ENCODE data around the gene SPDYC.
"Not testable (repeated sequence)": the region's sequence is repeated elsewhere in the genome, so short reads cannot be mapped to it uniquely, and the experiment has no call there.

The SPDYC gene

DNA sequence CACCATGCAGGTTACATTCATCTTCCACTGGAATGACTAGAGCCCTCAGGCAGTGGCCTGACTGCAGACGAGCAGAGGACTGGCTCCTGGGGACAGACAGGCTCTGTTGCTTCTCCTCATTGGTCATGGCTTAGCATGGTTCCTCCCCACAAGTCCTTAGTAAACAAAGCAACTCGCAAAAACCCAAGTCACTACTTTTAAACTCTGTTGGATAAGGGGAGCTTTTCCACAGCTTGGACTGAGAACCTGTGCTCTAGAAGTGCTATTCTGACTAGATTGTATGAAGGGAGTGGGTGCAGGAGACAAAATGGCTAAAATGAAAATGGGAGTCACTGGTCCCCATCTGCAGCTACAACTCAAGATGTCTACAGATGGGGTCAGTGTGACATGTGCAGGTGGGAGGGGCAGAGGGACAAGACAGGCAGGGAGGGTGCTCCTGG is 4.6 kb downstream of the SPDYC start:
- not testable (repeated sequence) for DNase-seq

DNA sequence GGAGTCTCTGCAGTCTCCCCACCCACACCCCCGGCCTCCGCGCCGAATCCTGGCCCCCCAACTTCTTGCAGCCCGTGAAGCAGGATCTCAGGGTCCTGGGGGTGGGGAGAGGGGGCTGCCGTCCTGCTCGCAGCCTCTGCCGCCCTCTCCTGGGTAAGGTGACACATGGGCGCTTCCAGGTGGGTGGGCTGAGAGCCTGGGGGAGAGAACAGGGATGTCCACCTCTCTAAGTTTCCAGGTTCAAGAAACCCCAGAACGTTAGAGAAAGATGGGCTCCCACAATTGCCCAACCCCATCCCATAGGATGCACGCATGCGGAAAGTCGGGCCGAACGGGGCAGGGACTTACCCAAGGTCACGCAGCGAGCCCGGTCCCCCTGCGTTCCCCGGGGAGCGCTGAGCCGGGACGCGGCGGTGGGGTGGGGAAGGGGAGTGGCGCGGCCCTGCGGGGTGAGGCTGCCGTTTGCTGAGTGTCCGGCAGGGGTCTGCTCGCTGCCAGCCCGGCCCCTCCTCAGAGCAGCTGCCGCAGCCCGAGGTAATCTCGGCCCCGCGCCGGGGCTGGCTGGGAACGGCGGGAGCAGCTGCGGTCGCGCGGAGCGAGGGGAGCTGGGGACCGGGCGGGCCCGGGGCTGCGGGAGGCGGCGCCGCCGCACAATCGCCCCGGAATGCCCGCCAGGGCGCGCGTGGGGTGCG is 11.0 kb downstream of the SPDYC start:
- DNase-seq: peak; percentile 61

DNA sequence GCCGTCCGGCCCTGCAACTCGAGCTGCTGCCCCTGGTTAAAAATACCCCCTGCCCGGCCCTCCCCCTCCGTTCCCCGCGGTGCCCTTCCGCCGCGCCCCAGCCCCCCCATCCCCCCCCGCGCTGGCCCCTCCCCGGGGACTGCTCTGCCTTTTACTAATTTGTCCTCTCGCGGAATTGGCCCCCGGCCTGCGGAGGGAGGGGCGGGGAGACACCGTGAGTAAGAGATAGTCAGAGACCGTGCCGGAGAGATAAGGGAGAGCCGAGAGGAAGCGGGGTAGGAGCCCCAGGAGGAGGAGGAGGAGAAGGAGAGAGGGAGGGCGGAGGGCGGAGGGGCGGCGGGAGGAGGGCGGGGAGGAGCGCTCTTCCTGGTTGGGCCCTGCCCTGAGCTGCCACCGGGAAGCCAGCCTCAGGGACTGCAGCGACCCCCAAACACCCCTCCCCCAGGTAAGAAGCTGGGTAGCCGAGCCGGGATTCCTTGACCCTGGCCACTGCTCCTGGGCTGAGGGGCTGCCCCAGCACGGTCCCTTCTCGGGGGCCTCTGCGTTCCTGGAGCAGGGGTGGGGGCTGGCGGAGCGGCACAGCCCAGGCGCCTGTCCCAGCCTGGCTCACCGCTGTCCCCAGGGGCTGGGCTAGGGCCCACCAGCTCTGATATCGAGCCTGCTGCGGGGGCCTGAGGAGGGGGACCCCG is 11.7 kb downstream of the SPDYC start, which contains the start of gene CAPN1:
Gene CAPN1 (plus strand): TSS at position 360 of the 689 bp plus-strand sequence. CDS start 774 bp downstream, outside the sequence.
- peak; percentile 88 for DNase-seq

DNA sequence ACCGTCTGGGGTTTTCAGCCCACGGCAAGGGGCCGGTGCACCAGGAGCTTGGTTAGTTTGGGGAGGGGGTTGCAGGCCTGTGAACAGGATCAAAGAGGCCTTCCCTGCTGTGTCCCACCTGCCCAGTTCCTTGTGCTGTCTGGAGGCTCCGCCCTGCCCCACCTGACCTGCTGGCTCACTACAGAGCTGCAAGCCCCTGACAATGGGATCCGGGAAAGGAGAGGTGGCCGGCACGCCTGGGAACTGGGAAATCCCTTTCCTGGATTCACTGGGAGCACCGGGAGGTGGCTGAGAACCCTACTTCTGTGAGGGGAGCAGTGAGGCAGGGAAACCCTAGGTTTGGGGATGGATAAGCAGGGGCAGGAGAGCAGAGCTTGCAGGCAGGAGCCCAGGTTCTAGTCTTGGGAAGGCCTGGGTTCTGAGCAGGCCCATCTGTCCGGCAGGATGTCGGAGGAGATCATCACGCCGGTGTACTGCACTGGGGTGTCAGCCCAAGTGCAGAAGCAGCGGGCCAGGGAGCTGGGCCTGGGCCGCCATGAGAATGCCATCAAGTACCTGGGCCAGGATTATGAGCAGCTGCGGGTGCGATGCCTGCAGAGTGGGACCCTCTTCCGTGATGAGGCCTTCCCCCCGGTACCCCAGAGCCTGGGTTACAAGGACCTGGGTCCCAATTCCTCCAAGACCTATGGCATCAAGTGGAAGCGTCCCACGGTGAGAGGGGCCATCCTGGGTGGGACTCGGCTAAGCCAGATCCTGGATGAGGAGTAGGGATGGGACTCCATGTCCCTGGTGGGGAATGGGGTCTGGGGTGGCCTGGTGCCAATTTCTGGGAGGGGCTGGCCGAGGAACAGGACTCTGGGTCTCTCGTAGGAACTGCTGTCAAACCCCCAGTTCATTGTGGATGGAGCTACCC is 12.5 kb downstream of the SPDYC start:
- peak; percentile 19 for DNase-seq

DNA sequence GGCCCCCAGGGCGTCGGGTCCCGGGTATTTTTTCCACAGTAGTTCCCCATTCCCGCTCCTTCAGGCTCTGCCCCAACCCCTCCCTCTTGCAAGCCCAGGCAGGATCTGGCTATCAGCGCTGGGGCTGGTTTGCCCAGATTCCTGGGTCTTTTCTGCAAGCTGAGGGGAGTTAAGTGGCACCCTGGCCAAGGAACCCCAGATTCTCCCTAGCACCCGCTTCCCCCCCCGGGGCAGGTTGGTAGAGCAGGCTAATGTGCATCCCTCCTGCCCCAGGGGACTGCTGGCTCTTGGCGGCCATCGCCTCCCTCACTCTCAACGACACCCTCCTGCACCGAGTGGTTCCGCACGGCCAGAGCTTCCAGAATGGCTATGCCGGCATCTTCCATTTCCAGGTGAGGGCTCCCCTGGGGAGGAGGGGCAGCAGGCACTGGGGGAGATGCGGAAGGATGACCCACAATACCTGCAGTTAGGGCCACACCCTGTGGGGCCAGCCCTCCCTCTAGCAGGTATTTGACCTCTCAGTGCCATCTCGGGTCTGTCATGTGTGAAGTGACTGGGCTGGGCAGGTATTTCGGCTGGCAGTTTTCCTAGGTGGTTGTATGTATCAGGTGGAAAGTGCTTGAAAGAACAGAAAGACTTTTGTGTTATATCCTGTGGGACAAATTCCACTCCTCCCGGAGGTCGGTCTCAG is 13.3 kb downstream of the SPDYC start:
- DNase-seq: no peak

DNA sequence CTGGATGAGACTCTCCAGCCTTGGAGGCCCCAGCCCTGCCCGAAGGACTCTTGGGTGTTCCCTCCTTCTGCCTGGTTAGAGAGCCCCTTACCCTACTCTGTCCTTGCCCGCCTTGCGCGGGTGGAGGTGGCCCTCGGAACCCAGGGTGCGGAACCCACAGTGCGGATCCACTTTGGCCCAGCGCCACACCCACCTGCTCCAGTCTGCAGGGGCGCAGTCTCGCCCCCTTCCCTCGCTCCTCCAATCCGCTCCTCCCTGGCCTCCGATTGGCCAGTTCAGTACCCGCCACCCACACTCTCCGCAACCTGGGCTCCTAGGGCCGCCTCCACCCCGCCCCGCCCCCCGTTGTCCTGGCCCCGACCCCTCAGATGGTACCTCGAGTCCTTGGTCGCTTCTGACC is 14.1 kb downstream of the SPDYC start:
- no peak for DNase-seq

DNA sequence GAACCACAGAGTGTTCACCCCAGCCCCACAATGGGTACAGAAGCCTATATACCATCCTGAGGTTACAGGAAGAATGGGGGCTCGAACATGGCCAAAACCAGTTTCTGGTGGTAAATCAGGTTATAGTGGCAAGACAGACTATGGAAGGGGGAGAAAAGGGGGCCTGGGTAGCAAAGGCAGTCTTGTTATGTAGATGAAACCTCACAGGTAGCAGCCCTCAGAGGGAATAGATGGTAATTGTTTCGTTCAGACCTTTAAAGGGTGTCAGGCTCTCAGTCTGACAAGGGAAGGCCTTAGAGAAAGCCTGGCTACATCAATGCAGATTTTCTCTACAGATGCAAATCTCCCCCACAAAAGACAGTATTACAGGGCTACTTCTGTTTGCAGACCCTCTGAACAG is 15.1 kb downstream of the SPDYC start:
- DNase-seq: no peak

DNA sequence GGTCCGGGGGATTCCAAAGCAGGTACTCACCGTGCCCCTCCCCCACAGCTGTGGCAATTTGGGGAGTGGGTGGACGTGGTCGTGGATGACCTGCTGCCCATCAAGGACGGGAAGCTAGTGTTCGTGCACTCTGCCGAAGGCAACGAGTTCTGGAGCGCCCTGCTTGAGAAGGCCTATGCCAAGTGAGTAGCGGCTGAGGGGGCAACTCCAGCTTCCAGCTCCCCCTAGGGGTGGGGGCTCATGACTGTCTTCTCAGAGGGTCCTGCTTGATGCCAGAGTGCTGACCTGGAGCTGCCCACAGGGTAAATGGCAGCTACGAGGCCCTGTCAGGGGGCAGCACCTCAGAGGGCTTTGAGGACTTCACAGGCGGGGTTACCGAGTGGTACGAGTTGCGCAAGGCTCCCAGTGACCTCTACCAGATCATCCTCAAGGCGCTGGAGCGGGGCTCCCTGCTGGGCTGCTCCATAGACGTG is 15.9 kb downstream of the SPDYC start:
- no peak for DNase-seq

DNA sequence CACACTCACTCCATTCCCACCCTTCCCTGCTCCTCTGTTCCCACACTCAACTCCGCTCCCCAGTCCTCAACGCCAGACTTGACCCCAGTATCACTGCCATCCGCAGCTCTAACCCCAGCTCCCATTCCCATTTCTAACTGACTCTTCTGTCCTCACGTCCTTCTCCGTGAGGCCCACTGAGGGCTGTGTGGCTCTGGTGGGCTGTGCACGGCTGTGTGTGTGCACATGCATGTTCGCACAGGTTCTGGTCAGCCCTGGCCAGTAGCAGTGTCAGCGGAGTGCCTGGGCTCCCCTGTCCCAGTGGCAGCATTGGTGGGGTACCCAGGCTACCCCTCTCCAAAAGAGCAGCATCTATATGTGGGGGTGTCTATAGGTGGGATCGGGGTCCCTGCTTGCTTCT is 16.7 kb downstream of the SPDYC start:
- no peak for DNase-seq

DNA sequence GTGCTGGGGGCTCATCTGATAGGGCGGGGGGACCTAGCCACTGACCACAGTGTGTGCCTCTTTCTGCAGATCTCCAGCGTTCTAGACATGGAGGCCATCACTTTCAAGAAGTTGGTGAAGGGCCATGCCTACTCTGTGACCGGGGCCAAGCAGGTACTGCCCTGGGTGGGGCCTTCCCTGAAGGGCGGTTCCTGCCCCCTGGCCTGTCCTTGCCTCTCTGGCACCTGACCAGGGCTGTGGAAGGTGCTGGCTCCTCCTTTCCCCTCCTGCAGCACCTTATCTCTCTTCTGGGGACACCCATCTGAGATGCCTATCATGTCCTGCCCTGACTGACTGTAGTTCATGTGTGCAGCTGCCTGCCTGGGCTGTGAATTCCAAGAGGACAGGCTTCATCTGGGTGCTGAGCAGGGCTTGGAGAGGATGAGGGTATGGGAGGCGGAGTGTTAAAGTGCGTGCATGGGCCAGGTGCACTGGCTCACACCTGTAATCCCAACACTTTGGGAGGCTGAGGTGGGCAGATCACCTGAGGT is 17.2 kb downstream of the SPDYC start:
- no peak for DNase-seq

DNA sequence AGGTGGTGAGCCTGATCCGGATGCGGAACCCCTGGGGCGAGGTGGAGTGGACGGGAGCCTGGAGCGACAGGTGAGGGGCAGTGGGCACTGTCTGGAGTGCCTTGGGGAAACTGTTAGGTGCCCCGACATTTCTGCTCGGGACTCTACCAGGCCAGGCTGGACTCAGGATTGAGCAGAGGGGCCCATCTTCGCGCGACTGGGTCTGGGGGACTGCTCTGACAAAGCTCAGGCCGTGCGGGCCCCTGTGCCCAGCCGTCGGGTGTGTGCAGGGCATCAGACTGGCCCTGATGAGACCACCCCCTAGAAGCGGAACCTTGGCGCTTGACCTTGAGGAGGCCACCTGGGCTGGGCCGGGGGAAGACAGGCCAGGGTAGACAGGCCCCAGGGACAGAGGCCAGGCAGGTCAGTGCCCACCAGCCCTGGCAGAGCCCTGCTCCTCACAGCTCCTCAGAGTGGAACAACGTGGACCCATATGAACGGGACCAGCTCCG is 18.0 kb downstream of the SPDYC start:
- no peak for DNase-seq

DNA sequence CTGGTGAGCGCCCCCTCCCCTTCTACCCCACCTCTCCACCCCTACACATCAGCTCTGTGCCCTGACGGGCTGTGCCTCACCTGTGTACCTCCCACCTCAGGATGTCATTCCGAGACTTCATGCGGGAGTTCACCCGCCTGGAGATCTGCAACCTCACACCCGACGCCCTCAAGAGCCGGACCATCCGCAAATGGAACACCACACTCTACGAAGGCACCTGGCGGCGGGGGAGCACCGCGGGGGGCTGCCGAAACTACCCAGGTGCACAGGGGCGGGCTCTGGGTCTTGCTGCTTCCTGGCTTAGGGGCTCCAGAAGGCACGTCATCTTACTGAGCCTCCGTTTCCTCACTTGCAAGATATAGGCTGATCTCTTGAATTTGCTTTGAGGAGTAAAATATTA is 18.5 kb downstream of the SPDYC start:
- DNase-seq: no peak

DNA sequence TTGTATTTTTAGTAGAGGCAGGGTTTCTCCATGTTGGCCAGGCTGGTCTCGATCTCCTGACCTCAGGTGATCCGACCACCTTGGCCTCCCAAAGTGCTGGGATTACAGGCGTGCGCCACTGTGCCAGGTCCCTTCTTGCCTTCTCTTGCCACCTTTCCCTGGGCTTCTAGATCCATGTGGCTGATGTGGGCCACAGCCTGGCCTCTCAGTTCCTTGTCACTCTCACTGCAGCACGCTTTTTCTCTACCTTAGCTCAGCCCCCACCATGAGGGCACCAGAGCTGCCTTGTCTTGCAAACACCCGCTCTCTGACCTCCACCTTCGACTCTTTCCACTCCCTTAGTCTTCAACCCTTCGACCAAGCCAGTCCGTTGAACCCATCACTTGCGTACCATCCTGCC is 19.2 kb downstream of the SPDYC start:
- DNase-seq: no peak

DNA sequence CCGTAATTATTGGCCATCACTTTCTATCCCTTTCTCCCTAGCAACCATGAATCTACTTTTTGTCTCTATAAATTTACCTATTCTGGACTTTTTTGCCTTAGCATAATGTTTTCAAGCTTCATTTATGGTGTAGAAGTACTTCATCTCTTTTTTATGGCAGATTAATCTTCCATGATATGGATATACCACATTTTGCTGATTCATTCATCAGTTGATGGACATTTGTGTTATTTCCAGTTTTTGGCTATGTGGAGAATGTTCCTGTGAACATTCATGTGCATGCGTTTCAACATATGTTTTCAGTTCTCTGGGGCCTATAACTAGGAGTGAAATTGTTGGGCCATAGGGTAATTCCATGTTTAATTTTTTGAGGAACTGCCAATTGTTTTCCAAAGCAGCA is 24.5 kb downstream of the SPDYC start:
- no peak for DNase-seq

DNA sequence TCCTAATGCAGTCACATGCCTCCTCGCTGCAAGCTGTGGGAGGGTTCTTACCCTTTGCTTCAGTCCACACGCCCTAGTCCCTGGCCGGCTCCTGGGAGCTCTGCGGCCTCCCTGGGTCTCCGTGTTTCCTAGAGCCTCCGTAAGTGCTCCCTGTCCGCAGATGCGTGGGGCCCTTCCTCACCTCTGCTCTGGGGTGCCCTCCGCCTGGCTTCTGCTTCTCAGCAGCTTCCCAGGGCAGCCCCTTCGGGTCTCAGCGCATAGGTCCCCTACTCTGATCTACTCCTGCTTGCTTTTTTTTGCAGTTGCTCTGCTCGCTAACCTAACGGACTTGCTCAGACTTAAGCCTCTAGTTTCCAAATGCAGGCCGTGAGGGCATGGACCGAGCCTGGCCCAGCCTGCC is 34.1 kb downstream of the SPDYC start:
- no peak for DNase-seq

DNA sequence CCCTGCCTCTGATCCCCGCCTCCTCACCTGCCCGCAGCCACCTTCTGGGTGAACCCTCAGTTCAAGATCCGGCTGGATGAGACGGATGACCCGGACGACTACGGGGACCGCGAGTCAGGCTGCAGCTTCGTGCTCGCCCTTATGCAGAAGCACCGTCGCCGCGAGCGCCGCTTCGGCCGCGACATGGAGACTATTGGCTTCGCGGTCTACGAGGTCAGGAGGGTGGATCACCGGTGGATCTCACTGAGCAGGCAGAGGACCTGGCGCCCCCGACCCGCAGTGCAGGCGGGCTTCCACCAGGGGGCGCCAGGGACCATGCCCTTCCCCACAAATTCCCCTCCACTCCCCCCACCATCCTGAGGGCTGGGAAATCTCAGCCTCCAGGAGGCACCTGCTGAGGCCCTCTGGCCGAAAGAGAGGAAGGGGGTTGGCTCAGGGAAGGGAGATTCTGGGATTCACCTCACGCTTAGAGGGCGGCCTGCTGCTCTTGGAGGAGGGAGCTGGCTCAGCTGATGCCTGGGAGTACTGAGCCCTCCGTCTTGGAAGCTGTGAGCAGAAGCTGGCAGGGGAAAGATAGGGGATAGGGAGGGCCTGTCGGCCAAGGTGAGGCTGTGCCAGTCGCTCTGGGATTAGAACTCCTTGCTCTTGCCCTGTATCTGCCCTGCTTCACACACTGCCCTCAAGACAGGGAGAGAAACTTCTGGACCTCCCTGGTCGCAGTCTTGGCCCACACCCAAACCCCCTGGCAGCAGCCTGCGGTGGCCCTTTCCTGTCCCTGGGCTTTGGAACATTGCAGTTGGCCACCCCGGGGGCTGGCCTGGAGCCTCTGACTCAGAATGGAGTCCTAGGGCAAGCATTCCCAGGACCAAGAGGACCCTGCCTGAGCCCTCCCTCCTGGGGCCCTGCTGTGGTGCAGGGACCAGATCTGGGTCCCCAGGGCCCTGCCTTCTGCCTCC is 34.9 kb downstream of the SPDYC start:
- peak; percentile 61 for DNase-seq

DNA sequence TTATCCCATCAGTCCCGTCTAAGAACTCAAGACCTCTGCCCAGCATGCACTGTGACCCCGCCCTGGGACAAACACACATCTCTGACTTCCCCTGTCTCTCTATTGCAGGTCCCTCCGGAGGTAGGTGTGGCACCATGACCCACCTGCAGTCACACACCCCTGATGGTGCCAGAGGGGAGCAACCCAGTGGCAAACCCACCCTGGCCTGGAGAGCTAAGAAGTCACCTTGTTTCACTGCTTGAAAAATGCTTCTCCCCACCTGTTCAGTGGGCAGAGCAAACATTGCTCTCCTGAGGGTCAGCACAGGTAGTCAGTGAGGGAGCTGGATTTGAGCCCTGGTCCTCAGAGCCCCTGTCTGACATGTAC is 35.6 kb downstream of the SPDYC start:
- DNase-seq: no peak

DNA sequence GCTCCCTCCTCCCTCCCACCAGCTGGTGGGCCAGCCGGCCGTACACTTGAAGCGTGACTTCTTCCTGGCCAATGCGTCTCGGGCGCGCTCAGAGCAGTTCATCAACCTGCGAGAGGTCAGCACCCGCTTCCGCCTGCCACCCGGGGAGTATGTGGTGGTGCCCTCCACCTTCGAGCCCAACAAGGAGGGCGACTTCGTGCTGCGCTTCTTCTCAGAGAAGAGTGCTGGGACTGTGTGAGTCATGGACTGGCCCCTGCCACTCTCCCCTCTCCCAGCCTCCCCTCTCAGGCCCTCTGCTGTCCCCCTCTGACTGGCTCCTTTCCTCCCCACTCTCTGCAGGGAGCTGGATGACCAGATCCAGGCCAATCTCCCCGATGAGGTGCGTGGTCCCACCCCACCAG is 36.4 kb downstream of the SPDYC start:
- no peak for DNase-seq

DNA sequence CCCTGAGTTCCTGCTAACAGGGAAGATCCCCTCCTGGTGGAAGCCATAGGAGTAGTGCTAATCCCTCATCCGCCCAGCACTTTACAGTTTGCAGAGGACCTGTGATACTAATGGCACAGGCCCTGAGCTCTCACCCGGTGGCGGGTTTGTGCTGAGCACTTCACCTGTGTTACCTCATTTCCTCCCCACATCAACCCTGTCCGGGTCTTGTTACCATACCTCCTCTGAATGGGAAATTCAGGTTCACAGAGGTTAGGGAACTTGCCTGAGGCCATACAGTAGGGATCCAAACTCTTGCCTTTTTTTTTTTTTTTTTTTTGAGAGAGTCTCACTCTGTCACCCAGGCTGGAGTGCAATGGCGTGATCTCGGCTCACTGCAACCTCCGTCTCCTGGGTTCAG is 36.9 kb downstream of the SPDYC start:
- DNase-seq: no peak

DNA sequence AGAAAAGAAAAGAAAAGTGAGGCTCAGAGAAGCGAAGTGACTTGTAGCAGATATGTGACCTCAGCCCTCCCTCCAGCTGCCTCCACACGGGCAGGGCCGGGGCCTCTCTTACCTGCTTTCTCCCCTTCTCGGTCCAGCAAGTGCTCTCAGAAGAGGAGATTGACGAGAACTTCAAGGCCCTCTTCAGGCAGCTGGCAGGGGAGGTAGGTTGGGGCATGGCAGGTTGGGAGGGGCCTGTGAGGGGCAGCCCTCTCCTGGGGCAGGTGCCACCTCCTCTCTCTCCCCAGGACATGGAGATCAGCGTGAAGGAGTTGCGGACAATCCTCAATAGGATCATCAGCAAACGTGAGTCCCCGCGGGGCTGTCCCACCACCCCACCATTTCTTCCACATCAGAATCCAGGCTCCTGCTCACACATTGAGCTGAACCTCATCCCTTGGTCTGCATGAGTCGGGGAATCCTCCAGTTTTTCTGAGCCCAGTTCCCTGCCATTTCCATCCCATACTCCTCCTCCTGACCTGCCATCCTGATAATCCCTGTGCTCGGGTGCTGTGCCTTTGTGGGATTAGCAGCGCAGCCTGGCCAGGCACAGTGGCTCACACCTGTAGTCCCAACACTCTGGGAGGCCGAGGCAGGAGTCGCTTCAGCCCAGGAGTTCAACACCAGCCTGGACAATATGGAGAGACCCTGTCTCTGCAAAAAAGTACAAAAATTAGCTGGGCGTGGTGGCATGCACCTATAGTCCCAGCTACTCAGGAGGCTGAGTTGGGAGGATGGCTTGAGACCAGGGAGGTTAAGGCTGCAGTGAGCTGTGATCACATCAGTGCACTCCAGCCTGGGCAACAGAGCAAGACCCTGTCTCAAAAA is 38.1 kb downstream of the SPDYC start:
- no peak for DNase-seq

All from CD4-positive, alpha-beta T cell treated with Interleukin-6 for 4 hours (primary cell).